Uterus (tissue), 2 donors: ENCODE measurements around the gene CNTF.

Source experiments
- POLR2A ChIP-seq, 2 donors: fragments of 450-650 bp; IDR thresholded peaks; one replicate each; pipeline ENCODE4 v1.6.1; 2016; ENCODE audit warnings: antibody characterized with exemption in 2 of 2, mild to moderate bottlenecking in 1 of 2, moderate library complexity in 1 of 2
- TF ChIP-seq, protein P1 (sequence below), 4 experiments: fragments of 200-600 bp in 2 of 4; fragments of 450-650 bp in 2 of 4; sonication (generic) in 2 of 4; IDR thresholded peaks; one replicate each; pipeline ENCODE4 v1.5.1; 2016 to 2019; ENCODE audit warnings: antibody characterized with exemption in 4 of 4, mild to moderate bottlenecking in 2 of 4, moderate library complexity in 1 of 4

DNA sequence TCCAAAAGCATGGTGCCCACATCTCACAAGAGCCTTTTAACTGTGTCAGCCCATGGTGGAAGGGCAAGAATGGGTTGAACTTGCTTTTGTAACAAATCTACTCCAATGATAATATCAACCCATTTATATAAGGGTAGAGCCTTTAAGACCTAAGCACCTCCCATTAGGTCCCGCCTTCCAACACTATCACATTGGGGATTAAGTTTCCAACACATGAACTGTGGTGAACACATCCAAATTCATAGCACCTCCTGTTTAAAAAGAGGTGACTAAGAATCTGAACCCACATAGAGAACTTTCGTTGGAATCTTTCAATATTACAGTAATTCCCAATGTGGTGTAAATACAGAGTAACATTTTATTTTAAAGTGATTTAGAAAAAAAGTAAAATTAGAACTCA lies 9.2 kb upstream of the CNTF start:
- TF ChIP-seq, protein P1, sequence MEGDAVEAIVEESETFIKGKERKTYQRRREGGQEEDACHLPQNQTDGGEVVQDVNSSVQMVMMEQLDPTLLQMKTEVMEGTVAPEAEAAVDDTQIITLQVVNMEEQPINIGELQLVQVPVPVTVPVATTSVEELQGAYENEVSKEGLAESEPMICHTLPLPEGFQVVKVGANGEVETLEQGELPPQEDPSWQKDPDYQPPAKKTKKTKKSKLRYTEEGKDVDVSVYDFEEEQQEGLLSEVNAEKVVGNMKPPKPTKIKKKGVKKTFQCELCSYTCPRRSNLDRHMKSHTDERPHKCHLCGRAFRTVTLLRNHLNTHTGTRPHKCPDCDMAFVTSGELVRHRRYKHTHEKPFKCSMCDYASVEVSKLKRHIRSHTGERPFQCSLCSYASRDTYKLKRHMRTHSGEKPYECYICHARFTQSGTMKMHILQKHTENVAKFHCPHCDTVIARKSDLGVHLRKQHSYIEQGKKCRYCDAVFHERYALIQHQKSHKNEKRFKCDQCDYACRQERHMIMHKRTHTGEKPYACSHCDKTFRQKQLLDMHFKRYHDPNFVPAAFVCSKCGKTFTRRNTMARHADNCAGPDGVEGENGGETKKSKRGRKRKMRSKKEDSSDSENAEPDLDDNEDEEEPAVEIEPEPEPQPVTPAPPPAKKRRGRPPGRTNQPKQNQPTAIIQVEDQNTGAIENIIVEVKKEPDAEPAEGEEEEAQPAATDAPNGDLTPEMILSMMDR (IDR thresholded peaks at IDR 0.05), result no peak
- no peak for TF ChIP-seq POLR2A (IDR thresholded peaks at IDR 0.05)
